WTC11 (cell line): ENCODE results near the gene SNX2. TPM values are rescaled to one million over a fixed set of nuclear protein-coding genes. Genes with fewer than 3 reads are reported as not detected.
A peak's percentile ranks its signal among the peaks of the same experiment; 100 is the strongest.

Experiments
- ATAC-seq: fragments of 200-7000 bp; cut with Tn5 transposase; 2 replicates; pipeline ENCODE4 v1.10.0; 2021; ENCODE audit warnings: mild to moderate bottlenecking, moderate library complexity
- CTCF ChIA-PET: fragments of 300-600 bp; sonication (Branson Sonifier 250); formaldehyde crosslinking; loops from one replicate; lab custom pipeline; 2021; ENCODE audit warnings: antibody characterized with exemption; lab: Charles Lee
- POLR2A ChIA-PET: fragments of 350-600 bp; sonication (Branson Sonifier 250); formaldehyde crosslinking; loops from one replicate; lab custom pipeline; 2021; ENCODE audit warnings: antibody characterized with exemption; lab: Charles Lee
- DNase-seq: peaks from one replicate; pipeline ENCODE4 v3.0.0; 2021; ENCODE audit warnings: low spot score
- H3K27ac Mint-ChIP-seq: 2 replicates; pipeline ENCODE4 v1.8.0; 2021; ENCODE audit warnings: mixed read lengths
- H3K27me3 Mint-ChIP-seq: 2 replicates; pipeline ENCODE4 v1.8.0; 2021; ENCODE audit warnings: low read depth, mild to moderate bottlenecking, moderate library complexity, mixed read lengths
- H3K36me3 Mint-ChIP-seq: 2 replicates; pipeline ENCODE4 v1.8.0; 2021; ENCODE audit warnings: mixed read lengths
- H3K4me1 Mint-ChIP-seq: 2 replicates; pipeline ENCODE4 v1.8.0; 2022; ENCODE audit warnings: mixed read lengths
- H3K4me3 Mint-ChIP-seq: 2 replicates; pipeline ENCODE4 v1.8.0; 2021; ENCODE audit warnings: mild to moderate bottlenecking, moderate library complexity, mixed read lengths
- H3K9me3 Mint-ChIP-seq: 2 replicates; pipeline ENCODE4 v1.8.0; 2021; ENCODE audit warnings: mixed read lengths
- ATF6 ChIP-seq: sonication (generic); formaldehyde crosslinking; IDR thresholded peaks from 2 replicates; pipeline ENCODE4 v1.8.1; 2023; ENCODE audit warnings: mild to moderate bottlenecking, missing genetic modification reagents
- CREM ChIP-seq: sonication (generic); formaldehyde crosslinking; IDR thresholded peaks from 2 replicates; pipeline ENCODE4 v1.8.1; 2022; ENCODE audit warnings: mild to moderate bottlenecking, missing genetic modification reagents, moderate library complexity
- E2F1 ChIP-seq: sonication (generic); formaldehyde crosslinking; IDR thresholded peaks from 2 replicates; pipeline ENCODE4 v1.8.0; 2022; ENCODE audit warnings: mild to moderate bottlenecking, missing genetic modification reagents
- FOXP1 ChIP-seq: sonication (generic); formaldehyde crosslinking; IDR thresholded peaks from 2 replicates; pipeline ENCODE4 v1.8.0; 2022; ENCODE audit warnings: missing genetic modification reagents, mild to moderate bottlenecking, moderate library complexity, borderline replicate concordance
- MXD4 ChIP-seq: fragments of 250-450 bp; sonication (Bioruptor Pico); IDR thresholded peaks from 2 replicates; pipeline ENCODE4 v1.8.0; 2021; ENCODE audit warnings: mild to moderate bottlenecking, moderate library complexity, borderline replicate concordance
- STAT6 ChIP-seq: sonication (generic); formaldehyde crosslinking; conservative IDR thresholded peaks from 2 replicates; pipeline ENCODE4 v1.8.1; 2023; ENCODE audit warnings: mild to moderate bottlenecking, low read depth, missing genetic modification reagents, moderate library complexity
- ZNF219 ChIP-seq: sonication (generic); formaldehyde crosslinking; IDR thresholded peaks from 2 replicates; pipeline ENCODE4 v1.8.0; 2023; ENCODE audit warnings: missing genetic modification reagents, mild to moderate bottlenecking, borderline replicate concordance
- ZNF232 ChIP-seq: sonication (generic); formaldehyde crosslinking; IDR thresholded peaks from 2 replicates; pipeline ENCODE4 v1.8.0; 2022; ENCODE audit warnings: mild to moderate bottlenecking, missing genetic modification reagents
- ZNF423 ChIP-seq: fragments of 250-450 bp; sonication (Bioruptor Pico); IDR thresholded peaks from 2 replicates; pipeline ENCODE4 v2.1.2; 2022; ENCODE audit warnings: mild to moderate bottlenecking, moderate library complexity
- total RNA-seq: library from RNA; stranded (reverse); gene quantifications from 3 replicates; pipeline ENCODE4 v1.2.3, GENCODE V29; 2021
- TF ChIP-seq, protein P1 (sequence below): sonication (generic); formaldehyde crosslinking; IDR thresholded peaks from 2 replicates; pipeline ENCODE4 v1.8.0; 2023; ENCODE audit warnings: missing genetic modification reagents
- TF ChIP-seq, protein P2 (sequence below): sonication (generic); formaldehyde crosslinking; conservative IDR thresholded peaks from 2 replicates; pipeline ENCODE4 v1.8.1; 2022; ENCODE audit warnings: mild to moderate bottlenecking, missing genetic modification reagents
- TF ChIP-seq, protein P3 (sequence below): fragments of 250-450 bp; sonication (Bioruptor Pico); IDR thresholded peaks from 2 replicates; pipeline ENCODE4 v1.8.0; 2021; ENCODE audit warnings: mild to moderate bottlenecking
- TF ChIP-seq, protein P4 (sequence below): sonication (generic); formaldehyde crosslinking; IDR thresholded peaks from 2 replicates; pipeline ENCODE4 v1.8.1; 2022; ENCODE audit warnings: missing genetic modification reagents, borderline replicate concordance

The SNX2 gene
- total RNA-seq, 1 experiment from 2014 or later = 63.7 TPM

DNA sequence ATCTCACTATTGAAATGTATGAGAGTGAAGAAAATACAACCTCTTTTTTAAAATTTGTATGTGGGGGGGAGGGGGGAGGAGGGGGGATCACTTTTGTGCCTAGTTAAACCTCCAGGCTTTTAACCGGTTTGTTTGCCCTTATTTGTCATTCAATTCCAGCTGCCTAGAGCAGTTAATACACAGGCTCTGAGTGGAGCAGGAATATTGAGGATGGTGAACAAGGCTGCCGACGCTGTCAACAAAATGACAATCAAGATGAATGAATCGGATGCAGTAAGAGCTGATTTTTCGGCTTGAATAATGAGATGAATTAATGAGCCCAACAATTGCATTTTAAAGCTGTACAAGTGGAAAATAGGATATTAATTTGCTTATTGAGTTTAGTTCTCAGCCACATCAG, 41.9 kb downstream of the SNX2 start (continued):
- TF ChIP-seq, protein P1, sequence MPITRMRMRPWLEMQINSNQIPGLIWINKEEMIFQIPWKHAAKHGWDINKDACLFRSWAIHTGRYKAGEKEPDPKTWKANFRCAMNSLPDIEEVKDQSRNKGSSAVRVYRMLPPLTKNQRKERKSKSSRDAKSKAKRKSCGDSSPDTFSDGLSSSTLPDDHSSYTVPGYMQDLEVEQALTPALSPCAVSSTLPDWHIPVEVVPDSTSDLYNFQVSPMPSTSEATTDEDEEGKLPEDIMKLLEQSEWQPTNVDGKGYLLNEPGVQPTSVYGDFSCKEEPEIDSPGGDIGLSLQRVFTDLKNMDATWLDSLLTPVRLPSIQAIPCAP (CRISPR knock-in tag) = no peak
- no peak for TF ChIP-seq CREM (CRISPR knock-in tag)

DNA sequence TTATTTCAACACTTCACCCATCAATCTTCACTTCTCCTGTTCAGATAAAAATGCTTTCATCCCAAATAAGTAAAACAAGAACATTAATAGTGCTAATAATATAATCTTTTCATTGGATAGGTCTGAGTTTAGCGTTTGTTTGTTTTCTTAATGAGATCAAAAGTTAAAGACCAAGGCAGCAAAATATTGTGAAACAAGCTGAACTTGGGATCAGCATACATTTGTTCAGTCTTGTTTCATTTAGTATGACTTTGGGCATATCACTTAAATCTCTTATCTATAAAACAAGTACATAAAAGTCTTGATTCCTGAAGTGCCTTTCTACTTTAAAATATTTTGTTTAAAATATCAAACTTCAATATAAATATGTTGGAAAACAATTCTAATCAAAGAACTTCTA, 57.1 kb downstream of the SNX2 start:
- CTCF ChIA-PET = no interaction called here
- Mint-ChIP-seq H3K27ac (no peak overlapping the region), H3K27me3 (no peaks in the 10 kb centered on the region), H3K36me3 (peaks cover 14% of the 10 kb centered on the region), H3K9me3 (no peaks in the 10 kb centered on the region), H3K4me3 (no peak overlapping the region), H3K4me1 (no peaks in the 10 kb centered on the region)
- no peak for TF ChIP-seq ATF6
- TF ChIP-seq ZNF232 (CRISPR knock-in tag) = no peak
- TF ChIP-seq MXD4 (CRISPR knock-in tag) = no peak
- no peak for TF ChIP-seq ZNF219 (CRISPR knock-in tag)
- TF ChIP-seq E2F1 (CRISPR knock-in tag) = no peak
- TF ChIP-seq, protein P2, sequence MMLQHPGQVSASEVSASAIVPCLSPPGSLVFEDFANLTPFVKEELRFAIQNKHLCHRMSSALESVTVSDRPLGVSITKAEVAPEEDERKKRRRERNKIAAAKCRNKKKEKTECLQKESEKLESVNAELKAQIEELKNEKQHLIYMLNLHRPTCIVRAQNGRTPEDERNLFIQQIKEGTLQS (CRISPR knock-in tag) = no peak
- no peak for TF ChIP-seq ZNF423 (CRISPR knock-in tag)
- ATAC-seq (no peak), DNase-seq (no peak)
- POLR2A ChIA-PET = no interaction called here

DNA sequence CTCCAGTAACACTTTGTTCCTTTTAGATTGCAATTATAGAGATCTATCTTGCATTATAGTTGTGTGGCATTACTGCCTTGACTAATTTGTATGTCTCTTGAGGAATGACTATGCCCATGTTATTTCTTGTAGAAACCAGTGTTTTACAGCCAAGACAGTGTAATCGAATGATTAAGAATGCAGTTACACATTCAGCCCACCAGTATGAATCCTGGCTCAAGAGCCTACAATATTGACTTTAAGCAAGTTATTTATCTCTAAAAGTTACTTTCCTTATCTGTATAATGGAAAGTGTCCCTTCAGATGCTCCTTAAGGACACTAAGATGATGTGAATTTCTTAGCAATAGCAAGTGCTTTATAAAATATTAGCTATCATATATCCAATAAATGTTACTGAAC, 60.8 kb downstream of the SNX2 start:
- POLR2A ChIA-PET = no interaction called here
- CTCF ChIA-PET = interaction anchor here (0.6 to 1.1 kb wide), 2 partner anchors 83 to 132 kb away, joined by 3 to 4 read pairs; no protein-coding TSS in a partner anchor
- TF ChIP-seq FOXP1 (CRISPR knock-in tag) = no peak
- TF ChIP-seq, protein P3, sequence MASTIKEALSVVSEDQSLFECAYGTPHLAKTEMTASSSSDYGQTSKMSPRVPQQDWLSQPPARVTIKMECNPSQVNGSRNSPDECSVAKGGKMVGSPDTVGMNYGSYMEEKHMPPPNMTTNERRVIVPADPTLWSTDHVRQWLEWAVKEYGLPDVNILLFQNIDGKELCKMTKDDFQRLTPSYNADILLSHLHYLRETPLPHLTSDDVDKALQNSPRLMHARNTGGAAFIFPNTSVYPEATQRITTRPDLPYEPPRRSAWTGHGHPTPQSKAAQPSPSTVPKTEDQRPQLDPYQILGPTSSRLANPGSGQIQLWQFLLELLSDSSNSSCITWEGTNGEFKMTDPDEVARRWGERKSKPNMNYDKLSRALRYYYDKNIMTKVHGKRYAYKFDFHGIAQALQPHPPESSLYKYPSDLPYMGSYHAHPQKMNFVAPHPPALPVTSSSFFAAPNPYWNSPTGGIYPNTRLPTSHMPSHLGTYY = no peak
- TF ChIP-seq, all 79 proteins: peak for 0
- Mint-ChIP-seq H3K4me3 (no peak overlapping the region), H3K36me3 (no peaks in the 10 kb centered on the region; the same call in 1 of the 2 replicates), H3K27ac (no peak overlapping the region), H3K4me1 (no peaks in the 10 kb centered on the region; the same call in 1 of the 2 replicates), H3K9me3 (0 out of 2 replicates have a peak, but pooled peaks cover 3% of the 10 kb centered on the region), H3K27me3 (no peaks in the 10 kb centered on the region)
- DNase-seq (no peak), ATAC-seq (peak; percentile 56)

- ChIA-PET POLR2A (no interaction called here), CTCF (no interaction called here)
- Mint-ChIP-seq H3K9me3 (0 out of 2 replicates have a peak, but pooled peaks cover 3% of the 10 kb centered on the region), H3K27me3 (no peaks in the 10 kb centered on the region), H3K36me3 (no peaks in the 10 kb centered on the region; the same call in 1 of the 2 replicates), H3K4me3 (no peak overlapping the region), H3K4me1 (no peaks in the 10 kb centered on the region; the same call in 1 of the 2 replicates), H3K27ac (no peak overlapping the region)
- DNase-seq (no peak), ATAC-seq (no peak)
- TF ChIP-seq, protein P4, sequence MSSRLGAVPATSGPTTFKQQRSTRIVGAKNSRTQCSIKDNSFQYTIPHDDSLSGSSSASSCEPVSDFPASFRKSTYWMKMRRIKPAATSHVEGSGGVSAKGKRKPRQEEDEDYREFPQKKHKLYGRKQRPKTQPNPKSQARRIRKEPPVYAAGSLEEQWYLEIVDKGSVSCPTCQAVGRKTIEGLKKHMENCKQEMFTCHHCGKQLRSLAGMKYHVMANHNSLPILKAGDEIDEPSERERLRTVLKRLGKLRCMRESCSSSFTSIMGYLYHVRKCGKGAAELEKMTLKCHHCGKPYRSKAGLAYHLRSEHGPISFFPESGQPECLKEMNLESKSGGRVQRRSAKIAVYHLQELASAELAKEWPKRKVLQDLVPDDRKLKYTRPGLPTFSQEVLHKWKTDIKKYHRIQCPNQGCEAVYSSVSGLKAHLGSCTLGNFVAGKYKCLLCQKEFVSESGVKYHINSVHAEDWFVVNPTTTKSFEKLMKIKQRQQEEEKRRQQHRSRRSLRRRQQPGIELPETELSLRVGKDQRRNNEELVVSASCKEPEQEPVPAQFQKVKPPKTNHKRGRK = no peak
- no peak for TF ChIP-seq STAT6 (CRISPR knock-in tag)
These were observed 62.1 kb downstream of the SNX2 start for GRCh38 chr5:122836947-122837346.
